Measurements from ENCODE around the gene ADD3. TPM values are rescaled to one million over a fixed set of nuclear protein-coding genes. Genes with fewer than 3 reads are reported as not detected.

The ADD3 gene
- total and polyA plus RNA-seq, 2 of the 13 experiments (the other 11 are each of a cell fraction or from before 2014, with no cell fraction given): 44.7 to 57.5 TPM

GRCh38 chr10:109974504-109975191, 33.1 kb upstream of the ADD3 start (continued):
- TF ChIP-seq ZNF142 (CRISPR knock-in tag; IDR thresholded peaks at IDR 0.05) (no peak), KDM5B (CRISPR knock-in tag; IDR thresholded peaks at IDR 0.05; ENCODE audit: borderline replicate concordance) (no peak), ZBTB42 (CRISPR knock-in tag; IDR thresholded peaks at IDR 0.05) (no peak), AKNA (CRISPR knock-in tag; IDR thresholded peaks at IDR 0.05; ENCODE audit: borderline replicate concordance) (no peak), ZNF510 (CRISPR knock-in tag; IDR thresholded peaks at IDR 0.05; ENCODE audit: low read depth) (no peak), CTCF (CRISPR knock-in tag; IDR thresholded peaks at IDR 0.05) (no peak), ZNF18 (CRISPR knock-in tag; IDR thresholded peaks at IDR 0.05; ENCODE audit: insufficient replicate concordance) (no peak), ZBTB20 (CRISPR knock-in tag; IDR thresholded peaks at IDR 0.05; ENCODE audit: borderline replicate concordance, low read depth) (no peak), SATB2 (CRISPR knock-in tag; IDR thresholded peaks at IDR 0.05) (no peak), THAP8 (CRISPR knock-in tag; IDR thresholded peaks at IDR 0.05; ENCODE audit: borderline replicate concordance) (no peak)

Measured in HepG2 (cell line).